Measurements from ENCODE around the gene IMPA2.
"Not testable (repeated sequence)": the region's sequence is repeated elsewhere in the genome, so short reads cannot be mapped to it uniquely, and the experiment has no call there.

IMPA2 gene

DNA sequence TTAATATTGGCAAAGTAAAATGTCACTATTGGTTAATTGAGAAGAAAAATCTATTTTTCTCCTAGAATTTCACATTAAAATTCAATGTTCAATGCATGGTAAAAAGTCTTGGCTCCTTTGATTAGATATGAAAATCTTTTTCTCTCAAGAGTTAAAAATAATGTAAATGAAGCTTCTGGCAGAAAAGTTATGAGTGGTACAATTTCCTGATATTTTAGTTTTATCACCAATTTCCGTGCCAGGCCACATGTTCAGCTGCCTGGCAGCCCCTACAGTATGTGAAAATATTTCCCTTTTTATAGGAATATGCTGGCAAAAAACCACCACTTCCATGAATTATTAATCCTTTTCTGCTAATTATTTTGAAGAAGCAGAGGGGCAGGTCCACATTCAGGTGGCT lies 89.8 kb downstream of the IMPA2 start:
- not testable (repeated sequence) for DNase-seq

DNA sequence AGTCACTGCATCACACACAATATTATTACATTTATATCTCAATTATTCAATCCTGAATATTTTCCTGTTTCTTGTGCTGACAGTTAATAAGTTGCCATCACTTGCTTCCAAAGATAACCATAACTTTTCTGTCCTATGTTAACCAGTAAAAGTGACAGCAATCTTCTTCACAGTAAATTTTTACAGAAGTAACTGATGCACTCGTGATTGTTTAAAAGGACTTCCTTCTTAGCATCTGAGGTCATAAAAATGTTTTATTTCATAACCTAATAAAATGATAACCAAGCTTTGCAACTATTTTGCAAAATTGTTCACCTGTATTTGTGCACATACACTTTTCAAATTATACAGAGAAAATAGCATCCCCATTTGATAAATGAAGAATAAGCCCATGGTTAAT lies 91.7 kb downstream of the IMPA2 start:
- DNase-seq = no peak

DNA sequence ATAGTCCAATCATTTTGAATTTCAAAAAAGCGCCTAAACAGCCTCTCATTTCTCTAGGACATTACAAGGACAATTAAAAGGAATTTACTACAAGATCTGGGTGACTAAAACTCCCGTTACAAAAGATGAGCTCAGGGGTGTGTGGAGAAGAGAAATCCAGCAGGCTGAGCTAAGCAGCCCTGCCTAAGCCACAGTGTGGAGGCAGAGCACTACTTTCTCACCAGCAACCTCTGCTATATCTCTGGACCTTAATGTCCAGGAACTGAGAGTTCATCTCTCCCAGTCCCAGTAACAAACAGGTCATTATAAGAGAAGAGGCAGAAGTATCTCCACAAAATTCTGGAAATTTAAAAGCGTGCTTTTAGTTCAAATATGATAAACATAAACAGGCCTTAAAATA lies 93.4 kb downstream of the IMPA2 start:
- DNase-seq = no peak

DNA sequence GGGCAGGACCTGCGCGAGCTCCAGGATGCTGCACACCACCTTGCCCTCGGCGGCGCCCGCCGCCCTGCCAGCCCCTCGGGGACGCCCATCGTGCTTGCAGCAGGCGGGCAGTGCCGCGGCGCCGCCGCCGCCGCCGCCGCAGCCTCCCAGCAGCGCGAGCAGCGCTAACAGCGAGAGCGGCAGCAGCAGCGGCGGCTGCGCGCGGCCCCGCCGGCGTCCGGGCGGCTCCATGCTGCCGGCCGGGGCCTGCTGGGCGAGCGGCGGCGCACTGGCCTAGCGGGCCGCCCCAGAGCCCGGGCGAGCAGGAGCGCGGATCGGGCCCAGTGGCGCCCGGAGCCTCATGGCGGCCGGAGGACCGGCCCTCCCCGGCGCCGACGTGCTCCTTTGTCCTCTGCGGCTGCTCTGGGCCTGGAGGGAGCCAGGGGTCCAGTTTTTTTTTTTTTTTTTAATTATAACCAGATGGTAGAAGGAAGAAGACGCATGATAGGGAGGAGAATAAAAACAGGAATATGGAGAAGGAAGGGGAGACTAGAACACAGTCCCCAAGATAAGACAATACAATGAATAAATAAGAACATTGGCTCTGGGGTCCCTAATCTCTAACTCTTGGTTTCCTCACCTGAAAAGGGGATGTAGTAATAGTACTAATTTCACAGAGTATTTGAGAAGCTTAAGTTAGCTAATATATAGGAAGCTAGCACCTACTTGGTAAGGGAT lies 95.3 kb downstream of the IMPA2 start:
- DNase-seq = peak in 2 of 51 donors; percentile 35 to 43

DNA sequence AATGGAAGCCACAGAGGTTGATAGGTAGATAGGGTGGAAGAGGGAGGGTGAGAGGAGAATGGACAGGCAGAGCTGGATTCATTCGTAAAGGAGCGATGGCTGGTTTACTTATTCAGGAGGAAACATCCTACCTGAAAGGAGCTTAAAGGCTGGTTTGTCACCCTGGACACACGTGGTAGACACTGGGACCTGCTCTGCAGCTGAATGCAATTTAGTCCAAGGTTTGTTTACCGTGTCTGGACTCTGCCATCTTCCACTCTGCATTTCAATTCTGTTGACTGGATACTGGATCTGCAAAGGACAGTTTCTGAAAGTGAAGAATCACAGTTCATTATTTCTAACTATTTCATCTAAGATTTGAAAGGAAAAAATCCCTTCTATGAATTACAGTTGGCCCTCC lies 96.7 kb downstream of the IMPA2 start:
- not testable (repeated sequence) for DNase-seq

DNA sequence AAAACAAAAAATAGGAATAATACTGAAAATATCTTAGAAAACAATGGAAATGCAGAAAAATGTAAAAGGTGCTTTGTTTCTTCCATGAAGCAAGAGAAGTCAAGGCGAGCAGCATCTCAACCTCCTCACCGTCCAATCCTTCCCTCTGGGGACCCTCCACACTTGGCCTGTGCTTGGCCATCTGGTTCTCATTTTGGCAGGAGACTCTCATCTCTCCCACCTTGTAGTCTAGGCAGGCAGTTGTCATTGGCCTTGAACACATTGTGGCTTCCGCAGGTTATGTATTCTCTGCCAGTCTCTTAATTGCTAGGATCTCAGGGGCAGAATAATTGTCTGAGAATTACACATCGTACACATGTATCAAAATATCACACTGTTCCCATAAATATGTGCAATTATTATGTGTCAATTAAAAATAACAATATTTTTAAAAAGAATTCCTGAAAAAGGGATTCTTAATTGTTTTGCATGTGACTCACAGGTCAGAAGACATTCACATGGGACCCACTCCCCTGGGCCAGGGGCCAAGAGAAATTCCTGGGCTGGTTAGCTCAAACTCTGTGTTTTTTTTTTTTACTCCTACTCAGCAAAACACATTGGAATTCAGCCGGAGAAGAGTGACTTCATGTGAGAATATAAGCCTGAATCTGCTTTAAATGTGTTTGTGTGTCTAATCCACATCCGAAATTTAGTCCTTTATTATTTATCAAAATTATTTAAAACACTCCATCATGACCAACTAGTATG lies 98.4 kb downstream of the IMPA2 start:
- no peak for DNase-seq

Data from hypothalamus (tissue), 51 donors.